ENCODE measurements around the gene ERP27.

Gene ERP27

DNA sequence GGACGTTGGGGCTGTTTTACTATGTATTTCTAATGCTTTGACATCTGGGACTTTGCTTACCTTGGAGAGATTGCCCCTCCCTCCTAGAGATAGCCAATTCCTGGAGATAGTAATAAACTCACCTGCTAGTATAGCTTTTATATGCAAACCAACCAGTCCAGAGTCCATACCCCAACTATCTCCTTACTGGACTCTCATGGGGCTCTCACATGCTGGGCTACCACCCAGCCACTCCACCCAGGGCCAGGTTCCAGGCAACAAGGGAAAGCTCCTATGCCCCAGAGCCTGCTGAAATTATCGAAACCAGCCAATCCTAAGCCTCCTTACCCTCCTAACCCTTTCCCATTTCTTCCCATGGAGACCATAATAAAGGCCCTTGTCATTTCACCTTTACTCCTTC lies 27.2 kb downstream of the ERP27 start:
- Histone ChIP-seq H3K36me3 (ENCODE audit: control insufficient read depth in 2 of 2, insufficient read depth in 1 of 2, low read length in 2 of 2) (no peaks in the 10 kb centered on the region), H3K4me3 (ENCODE audit: low read depth, low read length) (no peak overlapping the region), H3K9me3 (ENCODE audit: control insufficient read depth, insufficient read depth, low read depth, low read length) (no peaks in the 10 kb centered on the region), H3K4me1 (ENCODE audit: control insufficient read depth, insufficient read depth, low read length) (no peaks in the 10 kb centered on the region; the same call in 1 of the 2 replicates), H3K27ac (ENCODE audit: extremely low read depth, low read depth, low read length) (no peak overlapping the region)
- TF ChIP-seq ZBTB10 (tag by site-specific recombination; IDR thresholded peaks at IDR 0.05), result no peak
- TF ChIP-seq, protein P1, sequence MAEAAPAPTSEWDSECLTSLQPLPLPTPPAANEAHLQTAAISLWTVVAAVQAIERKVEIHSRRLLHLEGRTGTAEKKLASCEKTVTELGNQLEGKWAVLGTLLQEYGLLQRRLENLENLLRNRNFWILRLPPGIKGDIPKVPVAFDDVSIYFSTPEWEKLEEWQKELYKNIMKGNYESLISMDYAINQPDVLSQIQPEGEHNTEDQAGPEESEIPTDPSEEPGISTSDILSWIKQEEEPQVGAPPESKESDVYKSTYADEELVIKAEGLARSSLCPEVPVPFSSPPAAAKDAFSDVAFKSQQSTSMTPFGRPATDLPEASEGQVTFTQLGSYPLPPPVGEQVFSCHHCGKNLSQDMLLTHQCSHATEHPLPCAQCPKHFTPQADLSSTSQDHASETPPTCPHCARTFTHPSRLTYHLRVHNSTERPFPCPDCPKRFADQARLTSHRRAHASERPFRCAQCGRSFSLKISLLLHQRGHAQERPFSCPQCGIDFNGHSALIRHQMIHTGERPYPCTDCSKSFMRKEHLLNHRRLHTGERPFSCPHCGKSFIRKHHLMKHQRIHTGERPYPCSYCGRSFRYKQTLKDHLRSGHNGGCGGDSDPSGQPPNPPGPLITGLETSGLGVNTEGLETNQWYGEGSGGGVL (tag by site-specific recombination; IDR thresholded peaks at IDR 0.05), result no peak
- TF ChIP-seq, protein P2, sequence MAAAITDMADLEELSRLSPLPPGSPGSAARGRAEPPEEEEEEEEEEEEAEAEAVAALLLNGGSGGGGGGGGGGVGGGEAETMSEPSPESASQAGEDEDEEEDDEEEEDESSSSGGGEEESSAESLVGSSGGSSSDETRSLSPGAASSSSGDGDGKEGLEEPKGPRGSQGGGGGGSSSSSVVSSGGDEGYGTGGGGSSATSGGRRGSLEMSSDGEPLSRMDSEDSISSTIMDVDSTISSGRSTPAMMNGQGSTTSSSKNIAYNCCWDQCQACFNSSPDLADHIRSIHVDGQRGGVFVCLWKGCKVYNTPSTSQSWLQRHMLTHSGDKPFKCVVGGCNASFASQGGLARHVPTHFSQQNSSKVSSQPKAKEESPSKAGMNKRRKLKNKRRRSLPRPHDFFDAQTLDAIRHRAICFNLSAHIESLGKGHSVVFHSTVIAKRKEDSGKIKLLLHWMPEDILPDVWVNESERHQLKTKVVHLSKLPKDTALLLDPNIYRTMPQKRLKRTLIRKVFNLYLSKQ (tag by site-specific recombination; IDR thresholded peaks at IDR 0.05; ENCODE audit: borderline replicate concordance), result no peak
- TF ChIP-seq, protein P3, sequence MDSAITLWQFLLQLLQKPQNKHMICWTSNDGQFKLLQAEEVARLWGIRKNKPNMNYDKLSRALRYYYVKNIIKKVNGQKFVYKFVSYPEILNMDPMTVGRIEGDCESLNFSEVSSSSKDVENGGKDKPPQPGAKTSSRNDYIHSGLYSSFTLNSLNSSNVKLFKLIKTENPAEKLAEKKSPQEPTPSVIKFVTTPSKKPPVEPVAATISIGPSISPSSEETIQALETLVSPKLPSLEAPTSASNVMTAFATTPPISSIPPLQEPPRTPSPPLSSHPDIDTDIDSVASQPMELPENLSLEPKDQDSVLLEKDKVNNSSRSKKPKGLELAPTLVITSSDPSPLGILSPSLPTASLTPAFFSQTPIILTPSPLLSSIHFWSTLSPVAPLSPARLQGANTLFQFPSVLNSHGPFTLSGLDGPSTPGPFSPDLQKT (IDR thresholded peaks at IDR 0.05; ENCODE audit: borderline replicate concordance, low read depth, low read length), result no peak
- no peak for TF ChIP-seq YY2 (tag by site-specific recombination; IDR thresholded peaks at IDR 0.05)
- no peak for TF ChIP-seq ZNF292 (tag by site-specific recombination; IDR thresholded peaks at IDR 0.05; ENCODE audit: borderline replicate concordance, low read depth)
- no peak for TF ChIP-seq SETDB1 (IDR thresholded peaks at IDR 0.05; ENCODE audit: insufficient read length, low read length)
- no peak for TF ChIP-seq ZNF239 (tag by site-specific recombination; IDR thresholded peaks at IDR 0.05)
- no peak for TF ChIP-seq YY1 (tag by site-specific recombination; IDR thresholded peaks at IDR 0.05)
- TF ChIP-seq ZNF777 (tag by site-specific recombination; IDR thresholded peaks at IDR 0.05; ENCODE audit: borderline replicate concordance), result no peak
- TF ChIP-seq ZNF530 (tag by site-specific recombination; IDR thresholded peaks at IDR 0.05; ENCODE audit: low read depth), result no peak
- TF ChIP-seq ZNF658 (tag by site-specific recombination; IDR thresholded peaks at IDR 0.05), result no peak
- TF ChIP-seq ZNF391 (tag by site-specific recombination; IDR thresholded peaks at IDR 0.05; ENCODE audit: borderline replicate concordance, low read depth), result no peak
- no peak for TF ChIP-seq TCF7L2 (IDR thresholded peaks at IDR 0.05; ENCODE audit: borderline replicate concordance, low read depth, low read length)
- TF ChIP-seq ZNF433 (tag by site-specific recombination; IDR thresholded peaks at IDR 0.05; ENCODE audit: low read depth), result no peak
- TF ChIP-seq ZFP69B (tag by site-specific recombination; IDR thresholded peaks at IDR 0.05), result no peak
- no peak for TF ChIP-seq ZNF830 (tag by site-specific recombination; IDR thresholded peaks at IDR 0.05; ENCODE audit: low read depth)
- no peak for TF ChIP-seq ZNF585B (tag by site-specific recombination; IDR thresholded peaks at IDR 0.05)
- TF ChIP-seq ZFHX2 (tag by site-specific recombination; conservative IDR thresholded peaks at IDR 0.05), result no peak
- POLR2A ChIA-PET, result no interaction called here
- CTCF ChIA-PET, result interaction anchor here (1.4 kb wide), 1 partner anchor 65 kb away, joined by 3 read pairs; no protein-coding TSS in a partner anchor

Measured in HEK293 (cell line).